Uterus (tissue), 4 donors: ENCODE measurements around the gene SNX12. TPM values are rescaled to one million over a fixed set of nuclear protein-coding genes. Genes with fewer than 3 reads are reported as not detected.

Source experiments
- DNase-seq, 2 donors: peaks; one replicate each; pipeline ENCODE4 v3.0.0-alpha.2; 2019 to 2020
- H3K27ac ChIP-seq, 2 donors: fragments of 200-600 bp; sonication (generic); 1 replicate in 1 of 2; 2 replicates in 1 of 2; pipeline ENCODE4 v1.5.1; 2016 to 2018
- H3K27me3 ChIP-seq, 2 donors: fragments of 200-600 bp; sonication (generic); one replicate each; pipeline ENCODE4 v1.5.1; 2018 to 2019; ENCODE audit warnings: control low read depth in 1 of 2
- H3K36me3 ChIP-seq, 2 donors: fragments of 200-600 bp; sonication (generic); one replicate each; pipeline ENCODE4 v1.5.1; 2019; ENCODE audit warnings: control low read depth in 1 of 2
- H3K4me1 ChIP-seq, 2 donors: fragments of 200-600 bp; sonication (generic); one replicate each; pipeline ENCODE4 v1.5.1; 2018 to 2019; ENCODE audit warnings: control low read depth in 1 of 2
- H3K4me3 ChIP-seq, 2 donors: fragments of 200-600 bp; sonication (generic); 1 replicate in 1 of 2; 2 replicates in 1 of 2; pipeline ENCODE4 v1.5.1; 2018 to 2019; ENCODE audit warnings: mild to moderate bottlenecking in 1 of 2
- H3K9me3 ChIP-seq, 2 donors: fragments of 200-600 bp; sonication (generic); one replicate each; pipeline ENCODE4 v1.5.1; 2019; ENCODE audit warnings: control low read depth in 1 of 2
- POLR2A ChIP-seq, 2 donors: fragments of 450-650 bp; IDR thresholded peaks; one replicate each; pipeline ENCODE4 v1.6.1; 2016; ENCODE audit warnings: antibody characterized with exemption in 2 of 2, mild to moderate bottlenecking in 1 of 2, moderate library complexity in 1 of 2
- intact Hi-C: fragments of 100-400 bp; cut with DNase I; formaldehyde crosslinking; loops from one replicate; pipeline ENCODE4 v1.15.1; 2023; ENCODE audit warnings: low total_unique reads
- total RNA-seq, 4 donors: library from RNA; depleted of rRNA in 3 of 4; stranded (reverse); fragments of >200 nt in 3 of 4; gene quantifications; one replicate each; pipeline versions ENCODE4 v1.1.0 to v1.2.4, GENCODE V29; 2014 to 2023
- TF ChIP-seq, protein P1 (sequence below), 4 experiments: fragments of 200-600 bp in 2 of 4; fragments of 450-650 bp in 2 of 4; sonication (generic) in 2 of 4; IDR thresholded peaks; one replicate each; pipeline ENCODE4 v1.5.1; 2016 to 2019; ENCODE audit warnings: antibody characterized with exemption in 4 of 4, mild to moderate bottlenecking in 2 of 4, moderate library complexity in 1 of 4
- donor health status: DM: yes; HTN: yes; CAD: no.

SNX12 gene
- total RNA-seq, 4 donors from 2014 or later: 32.9 to 92.7 (median 68.0) TPM

DNA sequence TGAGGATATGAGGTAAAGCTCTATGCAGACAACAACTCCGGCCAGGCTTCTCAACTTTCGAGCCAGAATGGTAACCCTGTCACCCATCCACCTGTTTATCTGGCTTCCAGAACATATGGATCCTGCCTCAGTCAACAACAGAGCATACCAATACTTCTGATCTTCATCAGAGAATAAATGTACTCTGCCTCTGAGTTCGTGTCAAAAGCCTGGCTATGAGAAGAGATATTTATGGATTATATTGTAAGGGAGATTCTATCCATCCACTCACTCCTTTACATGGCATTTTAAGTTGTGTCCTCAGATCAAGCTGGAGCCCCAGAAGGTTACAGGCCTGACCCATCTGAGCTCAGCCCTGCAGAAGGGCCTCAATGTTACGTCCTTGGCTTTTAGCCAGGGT, 17.8 kb upstream of the SNX12 start:
- Histone ChIP-seq H3K27me3 (no peaks in the 10 kb centered on the region), H3K4me1 (no peaks in the 10 kb centered on the region), H3K36me3 (no peaks in the 10 kb centered on the region), H3K9me3 (no peaks in the 10 kb centered on the region), H3K4me3 (no peak overlapping the region), H3K27ac (no peak overlapping the region)
- intact Hi-C loops: no loop called here
- TF ChIP-seq POLR2A (IDR thresholded peaks at IDR 0.05): no peak
- TF ChIP-seq, protein P1, sequence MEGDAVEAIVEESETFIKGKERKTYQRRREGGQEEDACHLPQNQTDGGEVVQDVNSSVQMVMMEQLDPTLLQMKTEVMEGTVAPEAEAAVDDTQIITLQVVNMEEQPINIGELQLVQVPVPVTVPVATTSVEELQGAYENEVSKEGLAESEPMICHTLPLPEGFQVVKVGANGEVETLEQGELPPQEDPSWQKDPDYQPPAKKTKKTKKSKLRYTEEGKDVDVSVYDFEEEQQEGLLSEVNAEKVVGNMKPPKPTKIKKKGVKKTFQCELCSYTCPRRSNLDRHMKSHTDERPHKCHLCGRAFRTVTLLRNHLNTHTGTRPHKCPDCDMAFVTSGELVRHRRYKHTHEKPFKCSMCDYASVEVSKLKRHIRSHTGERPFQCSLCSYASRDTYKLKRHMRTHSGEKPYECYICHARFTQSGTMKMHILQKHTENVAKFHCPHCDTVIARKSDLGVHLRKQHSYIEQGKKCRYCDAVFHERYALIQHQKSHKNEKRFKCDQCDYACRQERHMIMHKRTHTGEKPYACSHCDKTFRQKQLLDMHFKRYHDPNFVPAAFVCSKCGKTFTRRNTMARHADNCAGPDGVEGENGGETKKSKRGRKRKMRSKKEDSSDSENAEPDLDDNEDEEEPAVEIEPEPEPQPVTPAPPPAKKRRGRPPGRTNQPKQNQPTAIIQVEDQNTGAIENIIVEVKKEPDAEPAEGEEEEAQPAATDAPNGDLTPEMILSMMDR (IDR thresholded peaks at IDR 0.05): no peak
- DNase-seq: no peak

- no peaks in the 10 kb centered on the region for H3K4me1 ChIP-seq
- no peaks in the 10 kb centered on the region for H3K9me3 ChIP-seq
- no peak for DNase-seq
- intact Hi-C loops: no loop called here
- H3K27me3 ChIP-seq: no peaks in the 10 kb centered on the region
- H3K27ac ChIP-seq: no peak overlapping the region
- H3K36me3 ChIP-seq: no peaks in the 10 kb centered on the region
- no peak for TF ChIP-seq POLR2A (IDR thresholded peaks at IDR 0.05)
- TF ChIP-seq, protein P1 (IDR thresholded peaks at IDR 0.05): no peak
- H3K4me3 ChIP-seq: no peak overlapping the region
Measured at GRCh38 chrX:71082822-71083221, 14.7 kb upstream of the SNX12 start.

DNA sequence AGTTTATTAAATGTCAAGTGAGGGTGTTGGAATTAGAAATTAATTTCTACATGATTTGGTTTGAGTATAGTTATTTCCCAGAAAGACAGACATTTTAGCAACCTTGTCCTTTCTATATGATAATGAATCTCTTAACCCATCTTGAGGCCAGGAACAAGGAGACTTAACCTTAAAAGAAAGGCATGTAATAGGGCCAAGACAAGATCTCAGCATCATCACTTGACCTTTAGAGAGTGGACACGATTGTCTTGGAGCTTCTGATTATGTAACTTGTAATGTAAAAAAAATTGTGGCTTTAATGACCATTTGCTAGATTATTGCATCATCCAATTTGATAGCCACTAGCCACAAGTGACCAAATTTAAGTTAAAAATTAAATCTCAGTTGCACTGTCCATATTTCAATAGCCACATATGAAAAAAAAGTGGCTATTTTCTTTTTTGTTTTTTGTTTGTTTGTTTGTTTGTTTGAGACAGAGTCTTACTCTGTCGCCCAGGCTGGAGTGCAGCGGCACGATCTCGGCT, 14.1 kb upstream of the SNX12 start:
- Histone ChIP-seq H3K36me3 (no peaks in the 10 kb centered on the region), H3K4me3 (no peak overlapping the region), H3K9me3 (no peaks in the 10 kb centered on the region), H3K27me3 (no peaks in the 10 kb centered on the region), H3K27ac (no peak overlapping the region), H3K4me1 (no peaks in the 10 kb centered on the region)
- intact Hi-C loops: no loop called here
- DNase-seq: no peak
- TF ChIP-seq, protein P1 (IDR thresholded peaks at IDR 0.05): no peak
- TF ChIP-seq POLR2A (IDR thresholded peaks at IDR 0.05): no peak

DNA sequence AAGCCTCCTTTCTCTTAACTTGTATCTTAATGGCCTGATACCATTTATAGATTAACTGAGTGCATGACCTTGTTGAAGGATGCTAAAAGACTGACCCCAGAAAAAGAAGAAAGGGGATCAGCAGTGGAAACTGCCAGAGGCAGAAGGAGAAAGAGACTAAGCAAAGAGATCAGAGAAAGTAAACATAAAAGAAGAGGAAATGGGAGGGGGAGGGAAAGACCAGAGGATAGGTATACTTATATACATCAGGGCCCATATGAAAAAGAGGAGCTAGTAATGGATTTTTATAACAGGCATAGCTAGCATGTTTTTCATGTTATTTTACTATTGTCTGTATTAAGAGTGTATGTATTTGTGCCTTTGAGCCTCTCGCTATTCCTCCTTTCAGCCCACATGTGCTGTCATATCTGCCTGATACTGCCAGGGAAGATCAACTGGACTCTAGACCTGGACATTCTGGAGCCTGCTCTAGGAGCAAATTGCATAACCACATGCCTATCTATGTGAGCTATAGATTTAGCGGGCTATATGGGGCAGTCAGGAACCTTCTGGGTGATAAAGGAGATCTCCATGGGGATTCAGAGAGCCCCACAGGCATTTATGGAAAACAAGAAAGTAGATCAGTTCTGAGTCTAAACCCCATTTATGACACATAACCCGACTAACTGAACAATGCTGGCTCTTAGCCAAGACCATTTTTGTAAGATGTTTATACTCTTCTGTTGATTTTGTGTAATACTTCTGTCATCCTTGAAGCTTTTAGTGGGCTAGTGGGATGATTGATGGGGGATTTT, 13.4 kb upstream of the SNX12 start:
- intact Hi-C loops: no loop called here
- no peaks in the 10 kb centered on the region for H3K27me3 ChIP-seq
- H3K9me3 ChIP-seq: no peaks in the 10 kb centered on the region
- H3K27ac ChIP-seq: no peak overlapping the region
- H3K4me3 ChIP-seq: no peak overlapping the region
- no peaks in the 10 kb centered on the region for H3K36me3 ChIP-seq
- DNase-seq: no peak
- TF ChIP-seq, protein P1 (IDR thresholded peaks at IDR 0.05): no peak
- TF ChIP-seq POLR2A (IDR thresholded peaks at IDR 0.05): no peak
- H3K4me1 ChIP-seq: no peaks in the 10 kb centered on the region

- Histone ChIP-seq H3K27ac (no peak overlapping the region), H3K9me3 (no peaks in the 10 kb centered on the region), H3K4me1 (no peaks in the 10 kb centered on the region), H3K36me3 (no peaks in the 10 kb centered on the region), H3K4me3 (no peak overlapping the region), H3K27me3 (no peaks in the 10 kb centered on the region)
- no peak for TF ChIP-seq POLR2A (IDR thresholded peaks at IDR 0.05)
- TF ChIP-seq, protein P1 (IDR thresholded peaks at IDR 0.05): no peak
- intact Hi-C loops: no loop called here
- no peak for DNase-seq
Measured at GRCh38 chrX:71070531-71070930, 2.4 kb upstream of the SNX12 start.
